Measurements from ENCODE around the gene OR13C3.

- no peak for TF ChIP-seq CTCF (conservative IDR thresholded peaks at IDR 0.05)
- no peak for TF ChIP-seq ZFX (IDR thresholded peaks at IDR 0.05)
These were observed 30.1 kb downstream of the OR13C3 start for GRCh38 chr9:104506565-104506964.

Data from C4-2B (cell line).